ENCODE results near the gene ACTL6B.

- TF ChIP-seq REST (IDR thresholded peaks at IDR 0.05) (no peak), CTCF (IDR thresholded peaks at IDR 0.05; ENCODE audit: low read depth, low read length, missing input control) (no peak), EGR1 (IDR thresholded peaks at IDR 0.05; ENCODE audit: low read depth in 2 of 2) (no peak), ZBTB33 (IDR thresholded peaks at IDR 0.05) (no peak), GABPA (IDR thresholded peaks at IDR 0.05 in 1 of 2, conservative IDR thresholded peaks at IDR 0.05 in 1 of 2) (no peak), MAX (IDR thresholded peaks at IDR 0.05) (no peak), ATF3 (IDR thresholded peaks at IDR 0.05) (no peak), RXRA (IDR thresholded peaks at IDR 0.05) (no peak), SP1 (IDR thresholded peaks at IDR 0.05) (no peak)
Measured at GRCh38 chr7:100679927-100680575, 23.8 kb upstream of the ACTL6B start.

All from liver (tissue), 3 donors.